Mucosa of descending colon (tissue), 3 donors: Measurements from ENCODE around the gene C1QB. TPM values are rescaled to one million over a fixed set of nuclear protein-coding genes. Genes with fewer than 3 reads are reported as not detected.

Source experiments
- ATAC-seq: fragments of 200-7000 bp; cut with Tn5 transposase; one replicate; pipeline ENCODE4 v1.9.1; 2020; ENCODE audit warnings: mild to moderate bottlenecking, moderate library complexity
- DNase-seq, 3 donors: peaks; one replicate each; pipeline ENCODE4 v3.0.0-alpha.2; 2020
- H3K36me3 ChIP-seq: fragments of 200-600 bp; one replicate; pipeline ENCODE4 v1.8.0; 2021; ENCODE audit warnings: low read depth, mild to moderate bottlenecking
- H3K4me1 ChIP-seq: fragments of 200-600 bp; one replicate; pipeline ENCODE4 v1.8.0; 2021; ENCODE audit warnings: low read depth, mild to moderate bottlenecking
- H3K4me3 ChIP-seq: fragments of 200-600 bp; one replicate; pipeline ENCODE4 v1.8.0; 2021; ENCODE audit warnings: mild to moderate bottlenecking
- H3K9me3 ChIP-seq: fragments of 200-600 bp; one replicate; pipeline ENCODE4 v1.8.0; 2021; ENCODE audit warnings: mild to moderate bottlenecking
- CTCF ChIP-seq: fragments of 200-600 bp; IDR thresholded peaks from one replicate; pipeline ENCODE4 v1.8.0; 2022; ENCODE audit warnings: antibody characterized with exemption, mild to moderate bottlenecking
- intact Hi-C, 2 donors: fragments of 100-400 bp; cut with DNase I in 1 of 2; cut with micrococcal nuclease in 1 of 2; formaldehyde crosslinking; loops; one replicate each; pipeline versions ENCODE4 v1.11.0 to v1.11.1; 2022; cut with DNase I, micrococcal nuclease
- total RNA-seq, 3 donors: library from RNA; stranded (reverse); fragmentation: NEBNext Ultra II Directional in 2 of 3; extraction: Animal tissue kit (Norgen Biotek cat#: 25700) in 2 of 3; gene quantifications; one replicate each; pipeline versions ENCODE4 v1.2.1 to v1.2.4, GENCODE V29; 2021 to 2023
- donor health status: DM: no; HTN: no; CAD: no; lungs with moderate emphysema.
- donor health status: DM: no; HTN: no; CAD: no.
- donor health status: DM: no; HTN: yes; CAD: no.

Gene C1QB
- total RNA-seq, 3 donors from 2014 or later = 36.9 to 217 (median 215) TPM

GRCh38 chr1:22689505-22689904 is 36.5 kb downstream of the C1QB start:
- intact Hi-C loops = no loop called here

DNA sequence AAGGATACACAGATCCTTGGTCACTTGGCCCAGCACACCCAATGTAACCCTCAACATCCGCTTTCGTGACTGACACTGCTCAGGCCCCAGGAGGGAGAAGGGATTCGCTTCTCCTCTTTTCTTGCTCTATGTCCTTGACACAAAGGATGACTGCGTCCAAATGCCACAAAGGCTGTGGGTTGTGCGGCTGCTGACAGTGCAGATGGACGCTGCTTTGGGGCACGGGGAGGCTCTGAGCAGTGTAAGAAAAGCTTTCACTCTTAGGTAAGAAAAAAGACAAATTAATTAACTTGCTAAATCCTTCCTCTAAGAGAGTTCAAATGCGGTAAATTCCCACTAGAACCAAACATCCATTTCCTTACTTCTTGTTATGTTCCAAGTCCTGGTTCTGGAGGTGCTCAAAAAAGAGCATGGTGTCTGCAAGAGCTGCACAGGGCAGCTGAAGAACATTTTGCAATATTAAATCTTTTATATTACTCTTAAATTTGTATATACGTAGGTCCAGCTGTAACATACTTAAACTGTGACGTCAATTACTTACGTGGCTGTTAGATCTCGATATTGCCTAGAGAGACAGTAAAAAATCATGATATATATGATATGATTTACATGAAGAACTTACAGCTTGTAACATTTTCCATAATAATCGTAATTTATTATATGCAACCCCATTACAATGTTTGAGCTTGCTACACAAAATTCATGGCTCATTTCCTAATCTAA is 38.2 kb downstream of the C1QB start:
- no peak for TF ChIP-seq CTCF
- Histone ChIP-seq H3K4me3 (no peak overlapping the region), H3K36me3 (no peaks in the 10 kb centered on the region), H3K4me1 (no peaks in the 10 kb centered on the region), H3K9me3 (no peaks in the 10 kb centered on the region)
- intact Hi-C loops = no loop called here
- ATAC-seq (no peak), DNase-seq (no peak)

More at GRCh38 chr1:22689505-22689904, 36.5 kb downstream of the C1QB start:
- no peak for DNase-seq
- no peaks in the 10 kb centered on the region for H3K9me3 ChIP-seq
- H3K36me3 ChIP-seq = no peaks in the 10 kb centered on the region
- no peak for TF ChIP-seq CTCF
- no peak overlapping the region for H3K4me3 ChIP-seq
- ATAC-seq = peak; percentile 94
- no peaks in the 10 kb centered on the region for H3K4me1 ChIP-seq

DNA sequence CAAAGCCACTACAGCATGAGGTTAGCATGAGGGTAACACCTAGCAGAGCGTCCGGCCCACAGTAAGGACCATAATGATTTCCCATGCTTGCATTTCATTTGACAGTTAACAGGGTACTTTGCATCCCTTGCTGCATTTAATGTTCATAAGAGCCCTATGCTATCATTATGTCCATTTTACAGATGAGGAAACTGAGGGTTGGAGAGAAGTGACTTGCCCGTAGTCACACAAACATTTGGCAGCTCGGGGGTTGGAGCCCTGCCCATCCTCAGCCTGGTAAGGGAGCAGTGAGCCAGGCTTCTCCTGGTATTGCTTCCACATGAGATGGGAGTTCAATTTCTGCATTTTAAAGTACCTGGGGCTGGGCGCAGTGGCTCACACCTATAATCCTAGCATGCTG is 41.1 kb downstream of the C1QB start:
- ATAC-seq (no peak), DNase-seq (peak in 1 of 3 donors; percentile 10)
- H3K9me3 ChIP-seq = no peaks in the 10 kb centered on the region
- no peaks in the 10 kb centered on the region for H3K4me1 ChIP-seq
- intact Hi-C loops = no loop called here
- no peaks in the 10 kb centered on the region for H3K36me3 ChIP-seq
- H3K4me3 ChIP-seq = no peak overlapping the region
- no peak for TF ChIP-seq CTCF

GRCh38 chr1:22696610-22697009 is 43.6 kb downstream of the C1QB start:
- Histone ChIP-seq H3K4me3 (no peak overlapping the region), H3K36me3 (no peaks in the 10 kb centered on the region), H3K4me1 (no peaks in the 10 kb centered on the region), H3K9me3 (no peaks in the 10 kb centered on the region)
- TF ChIP-seq CTCF = no peak
- intact Hi-C loops = no loop called here
- no peak for DNase-seq
- ATAC-seq = no peak

DNA sequence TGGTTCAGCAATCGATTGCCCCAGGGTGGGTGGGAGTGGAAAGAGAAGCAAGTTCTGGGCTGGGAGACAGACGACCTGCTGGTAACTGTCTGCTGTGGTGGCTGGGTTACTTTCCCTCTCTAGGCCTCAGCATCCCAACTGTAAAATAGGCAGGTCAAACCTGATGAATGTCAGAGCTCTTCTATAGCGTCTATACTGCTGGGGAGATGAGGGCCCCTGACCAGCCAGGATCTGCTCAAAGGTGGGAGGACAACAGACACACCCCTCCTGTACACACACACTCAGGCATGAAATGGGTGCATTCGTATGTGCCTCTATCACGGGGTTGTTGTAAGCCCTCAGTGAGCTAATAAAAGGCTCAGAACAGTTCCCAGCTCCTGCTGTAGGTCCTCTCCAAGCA is 44.9 kb downstream of the C1QB start:
- H3K4me3 ChIP-seq = no peak overlapping the region
- peaks cover 5% of the 10 kb centered on the region for H3K4me1 ChIP-seq
- no peak for TF ChIP-seq CTCF
- ATAC-seq = peak; percentile 26
- H3K9me3 ChIP-seq = no peaks in the 10 kb centered on the region
- H3K36me3 ChIP-seq = no peaks in the 10 kb centered on the region
- peak in 1 of 3 donors; percentile 33 for DNase-seq
- intact Hi-C loops = no loop called here
